ENCODE results near the gene PHKA2. TPM values are rescaled to one million over a fixed set of nuclear protein-coding genes. Genes with fewer than 3 reads are reported as not detected.

The PHKA2 gene
- total and polyA plus RNA-seq, 2 of the 4 experiments (the other 2 are of a cell fraction) = 10.0 to 21.5 TPM

- H3K23ac ChIP-seq (ENCODE audit: low read depth, low read length) = peak overlapping the region; percentile 21; the same call in 1 of the 2 replicates
- H3K36me3 ChIP-seq (ENCODE audit: control insufficient read depth, insufficient read depth, low read length) = no peaks in the 10 kb centered on the region; the same call in none of the 2 replicates
- peak overlapping the region; percentile 84 for H3K4me2 ChIP-seq (ENCODE audit: low read depth, low read length)
- peaks cover 12 to 22% of the 10 kb centered on the region in 2 experiments; a peak in 3 of 4 replicates for H3K79me1 ChIP-seq (ENCODE audit: low read depth in 1 of 2, low read length in 2 of 2)
- no peaks in the 10 kb centered on the region for H3K9me3 ChIP-seq (ENCODE audit: control insufficient read depth, insufficient read depth, low read length)
- H4K20me1 ChIP-seq (ENCODE audit: insufficient read depth, low read length) = no peaks in the 10 kb centered on the region
- POLR2A ChIA-PET (ENCODE audit: unreplicated experiment) = no interaction called here
- no peak overlapping the region for H2BK20ac ChIP-seq (ENCODE audit: low read depth, low read length)
- no peak overlapping the region for H2AK9ac ChIP-seq (replicated peaks; ENCODE audit: low read depth, low read length, poor library complexity)
- peak overlapping the region; percentile 38 for H3K14ac ChIP-seq (replicated peaks; ENCODE audit: low read depth, low read length)
- peak overlapping the region; percentile 24 for H3K18ac ChIP-seq (ENCODE audit: low read depth, low read length)
- H3K9me1 ChIP-seq (ENCODE audit: insufficient read depth, low read length) = no peaks in the 10 kb centered on the region
- ATAC-seq (ENCODE audit: low read depth) (peak; percentile 91), DNase-seq (peak; percentile 52)
- peak overlapping the region; percentile 71 for H3K4ac ChIP-seq (ENCODE audit: low read depth, low read length)
- H2BK5ac ChIP-seq (ENCODE audit: low read depth, low read length, poor library complexity, severe bottlenecking) = peak overlapping the region; percentile 84
- peak overlapping the region; percentile 62; the same call in 1 of the 2 replicates for H3K56ac ChIP-seq (ENCODE audit: extremely low read depth, insufficient read depth, low read length)
- no peak overlapping the region for H2AK5ac ChIP-seq (ENCODE audit: low read depth, low read length)
- peak overlapping the region; percentile 85 for H3K27ac ChIP-seq (ENCODE audit: insufficient read depth, low read length)
- 37% methylated on average over 16 of the region's 71 CpGs; no CpG with 5 or more reads in 1 of the 2 experiments for WGBS, 2 experiments (ENCODE audit: extremely low coverage in 2 of 2, insufficient read length in 1 of 2)
- H3K27me3 ChIP-seq (ENCODE audit: control insufficient read depth, insufficient read depth, low read length) = no peaks in the 10 kb centered on the region
- H3K4me3 ChIP-seq (ENCODE audit: insufficient read depth, low read depth, low read length) = peak overlapping the region; percentile 91
- H3K9ac ChIP-seq (ENCODE audit: low read depth, low read length) = peak overlapping the region; percentile 82
- H4K5ac ChIP-seq (ENCODE audit: low read depth, low read length) = peak overlapping the region; percentile 86
- CTCF ChIA-PET = interaction anchor here (0.6 kb wide), 1 partner anchor 639 kb away, joined by 3 read pairs; no protein-coding TSS in a partner anchor
- BruUV-seq (replicated peaks) = no TSS peak
- no peak overlapping the region for H2BK15ac ChIP-seq (ENCODE audit: low read depth, low read length)
- peak overlapping the region; percentile 75 for H4K91ac ChIP-seq (ENCODE audit: insufficient read depth, low read depth, low read length)
- H4K8ac ChIP-seq (ENCODE audit: low read depth in 2 of 2, low read length in 2 of 2) = peak overlapping the region; percentile 85 to 94
- dilution Hi-C loops (cut with HindIII; ENCODE audit: low sequenced_read_pairs, unreplicated experiment) (no loop called here), intact Hi-C loops (cut with micrococcal nuclease) (loop anchor here (10.0 kb wide), 1 partner anchor 570 kb away; no protein-coding TSS in a partner anchor), in situ Hi-C loops (cut with MboI; ENCODE audit: low sequenced_read_pairs) (no loop called here)
- peak overlapping the region; percentile 30; the same call in 1 of the 2 replicates for H2BK120ac ChIP-seq (ENCODE audit: low read depth, low read length)
- H3K4me1 ChIP-seq (ENCODE audit: control insufficient read depth, insufficient read depth, low read length) = 0 out of 2 replicates have a peak, but pooled peaks cover 2% of the 10 kb centered on the region
- TF ChIP-seq RAD21 (IDR thresholded peaks at IDR 0.05; ENCODE audit: low read length) (no peak), CTCF (conservative IDR thresholded peaks at IDR 0.05; ENCODE audit: low read depth, low read length) (0 out of 2 replicates have a peak, but pooled peaks have one; percentile 22), BHLHE40 (IDR thresholded peaks at IDR 0.05; ENCODE audit: low read depth, low read length) (no peak), MAZ (IDR thresholded peaks at IDR 0.05; ENCODE audit: borderline replicate concordance, low read depth, low read length) (peak; percentile 48; the same call in 1 of the 2 replicates), CEBPB (IDR thresholded peaks at IDR 0.05; ENCODE audit: low read depth, low read length) (no peak), RCOR1 (IDR thresholded peaks at IDR 0.05; ENCODE audit: insufficient replicate concordance, low read length) (no peak), NFE2L2 (IDR thresholded peaks at IDR 0.05; ENCODE audit: low read depth, low read length) (no peak), POLR2A (IDR thresholded peaks at IDR 0.05; ENCODE audit: low read depth, low read length) (peak; percentile 44; the same call in 1 of the 2 replicates), MXI1 (IDR thresholded peaks at IDR 0.05; ENCODE audit: borderline replicate concordance, low read depth, low read length) (no peak), MAFK (IDR thresholded peaks at IDR 0.05; ENCODE audit: low read depth, low read length) (no peak)
- TF ChIP-seq, protein P1, sequence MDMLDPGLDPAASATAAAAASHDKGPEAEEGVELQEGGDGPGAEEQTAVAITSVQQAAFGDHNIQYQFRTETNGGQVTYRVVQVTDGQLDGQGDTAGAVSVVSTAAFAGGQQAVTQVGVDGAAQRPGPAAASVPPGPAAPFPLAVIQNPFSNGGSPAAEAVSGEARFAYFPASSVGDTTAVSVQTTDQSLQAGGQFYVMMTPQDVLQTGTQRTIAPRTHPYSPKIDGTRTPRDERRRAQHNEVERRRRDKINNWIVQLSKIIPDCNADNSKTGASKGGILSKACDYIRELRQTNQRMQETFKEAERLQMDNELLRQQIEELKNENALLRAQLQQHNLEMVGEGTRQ (IDR thresholded peaks at IDR 0.05; ENCODE audit: low read depth, low read length) = no peak
- H2AFZ ChIP-seq (replicated peaks; ENCODE audit: low read length, poor library complexity) = peak overlapping the region; percentile 92
These were observed 669 bp upstream of the PHKA2 start for GRCh38 chrX:18984381-18985185.
